Coronary artery (tissue), 2 donors: ENCODE results near the gene CD151.

ENCODE experiments used
- DNase-seq: peaks from one replicate; pipeline ENCODE4 v3.0.0-alpha.2; 2017; ENCODE audit warnings: low spot score
- H3K27ac ChIP-seq, 2 donors: fragments of 200-600 bp; sonication (generic); one replicate each; pipeline ENCODE4 v1.5.1; 2016 to 2019
- H3K4me3 ChIP-seq: fragments of 200-600 bp; sonication (generic); 2 replicates; pipeline ENCODE4 v1.5.1; 2016; ENCODE audit warnings: mild to moderate bottlenecking, moderate library complexity
- CTCF ChIP-seq: fragments of 200-600 bp; sonication (generic); IDR thresholded peaks from one replicate; pipeline ENCODE4 v1.5.1; 2019; ENCODE audit warnings: antibody characterized with exemption

Gene CD151

GRCh38 chr11:867856-868358, 35.2 kb downstream of the CD151 start:
- DNase-seq: no peak
- TF ChIP-seq CTCF: no peak
- Histone ChIP-seq H3K4me3 (no peak overlapping the region), H3K27ac (no peak overlapping the region)

- Histone ChIP-seq H3K4me3 (no peak overlapping the region), H3K27ac (no peak overlapping the region)
- TF ChIP-seq CTCF: no peak
- no peak for DNase-seq
Measured at GRCh38 chr11:868394-868793, 35.6 kb downstream of the CD151 start.

- TF ChIP-seq CTCF: no peak
- Histone ChIP-seq H3K27ac (no peak overlapping the region), H3K4me3 (no peak overlapping the region)
- DNase-seq: no peak
Measured at GRCh38 chr11:868802-869201, 36.0 kb downstream of the CD151 start.

- Histone ChIP-seq H3K4me3 (no peak overlapping the region), H3K27ac (no peak overlapping the region)
- no peak for DNase-seq
- no peak for TF ChIP-seq CTCF
Measured at GRCh38 chr11:869399-870126, 36.8 kb downstream of the CD151 start.

GRCh38 chr11:870127-870413, 37.3 kb downstream of the CD151 start:
- no peak for DNase-seq
- H3K27ac ChIP-seq: no peak overlapping the region

GRCh38 chr11:870418-870817, 37.7 kb downstream of the CD151 start:
- no peak for TF ChIP-seq CTCF
- H3K27ac ChIP-seq: no peak overlapping the region
- DNase-seq: no peak
- no peak overlapping the region for H3K4me3 ChIP-seq

More at GRCh38 chr11:870127-870413, 37.3 kb downstream of the CD151 start:
- no peak overlapping the region for H3K4me3 ChIP-seq
- TF ChIP-seq CTCF: no peak

GRCh38 chr11:871472-871871, 38.7 kb downstream of the CD151 start:
- TF ChIP-seq CTCF: no peak
- no peak overlapping the region for H3K4me3 ChIP-seq
- no peak overlapping the region for H3K27ac ChIP-seq
- no peak for DNase-seq
